ENCODE data around the gene NPC1L1. TPM values are rescaled to one million over a fixed set of nuclear protein-coding genes. Genes with fewer than 3 reads are reported as not detected.
A peak's percentile ranks its signal among the peaks of the same experiment; 100 is the strongest.

NPC1L1 gene
- total and polyA plus RNA-seq, 2 of the 13 experiments (the other 11 are each of a cell fraction or from before 2014, with no cell fraction given), result 4.8 to 14.5 TPM

DNA sequence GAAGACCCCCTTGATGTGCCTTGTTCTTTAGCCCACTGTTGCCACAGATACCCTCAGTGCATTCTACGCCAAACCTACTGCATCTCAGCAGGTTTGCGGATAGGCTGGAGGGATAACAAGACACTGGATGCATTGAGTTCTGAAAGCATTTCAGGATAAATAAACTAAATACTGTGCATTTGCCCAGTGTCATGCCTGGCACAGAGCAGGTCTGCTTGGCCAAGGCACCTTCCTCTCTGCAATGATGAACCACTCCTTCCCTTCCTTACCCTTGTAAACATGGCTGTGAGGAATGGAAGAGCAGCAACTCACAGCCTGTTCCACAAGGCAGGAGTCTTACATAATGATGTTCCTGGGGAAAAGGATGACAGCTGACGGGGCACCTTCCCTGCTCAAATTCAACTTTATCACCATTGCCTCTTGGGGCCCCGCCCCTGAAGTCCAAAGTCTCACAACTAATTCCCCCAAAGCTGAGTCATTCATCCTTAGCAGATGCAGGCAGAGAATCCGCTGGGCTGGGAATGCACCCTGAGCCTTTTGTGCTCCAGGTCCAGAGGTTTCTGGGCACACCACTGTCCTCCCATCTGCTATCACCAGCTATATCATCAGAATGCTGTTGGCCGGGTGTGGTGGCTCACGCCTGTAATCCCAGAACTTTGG, 21.0 kb upstream of the NPC1L1 start (continued):
- TF ChIP-seq, protein P1, sequence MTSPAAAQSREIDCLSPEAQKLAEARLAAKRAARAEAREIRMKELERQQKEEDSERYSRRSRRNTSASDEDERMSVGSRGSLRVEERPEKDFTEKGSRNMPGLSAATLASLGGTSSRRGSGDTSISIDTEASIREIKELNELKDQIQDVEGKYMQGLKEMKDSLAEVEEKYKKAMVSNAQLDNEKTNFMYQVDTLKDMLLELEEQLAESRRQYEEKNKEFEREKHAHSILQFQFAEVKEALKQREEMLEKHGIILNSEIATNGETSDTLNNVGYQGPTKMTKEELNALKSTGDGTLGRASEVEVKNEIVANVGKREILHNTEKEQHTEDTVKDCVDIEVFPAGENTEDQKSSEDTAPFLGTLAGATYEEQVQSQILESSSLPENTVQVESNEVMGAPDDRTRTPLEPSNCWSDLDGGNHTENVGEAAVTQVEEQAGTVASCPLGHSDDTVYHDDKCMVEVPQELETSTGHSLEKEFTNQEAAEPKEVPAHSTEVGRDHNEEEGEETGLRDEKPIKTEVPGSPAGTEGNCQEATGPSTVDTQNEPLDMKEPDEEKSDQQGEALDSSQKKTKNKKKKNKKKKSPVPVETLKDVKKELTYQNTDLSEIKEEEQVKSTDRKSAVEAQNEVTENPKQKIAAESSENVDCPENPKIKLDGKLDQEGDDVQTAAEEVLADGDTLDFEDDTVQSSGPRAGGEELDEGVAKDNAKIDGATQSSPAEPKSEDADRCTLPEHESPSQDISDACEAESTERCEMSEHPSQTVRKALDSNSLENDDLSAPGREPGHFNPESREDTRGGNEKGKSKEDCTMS (CRISPR knock-in tag; conservative IDR thresholded peaks at IDR 0.05), result no peak
- no peak for TF ChIP-seq ZSCAN21 (CRISPR knock-in tag; IDR thresholded peaks at IDR 0.05; ENCODE audit: borderline replicate concordance)
- TF ChIP-seq ZSCAN31 (CRISPR knock-in tag; IDR thresholded peaks at IDR 0.05; ENCODE audit: low read depth), result no peak
- TF ChIP-seq, protein P2, sequence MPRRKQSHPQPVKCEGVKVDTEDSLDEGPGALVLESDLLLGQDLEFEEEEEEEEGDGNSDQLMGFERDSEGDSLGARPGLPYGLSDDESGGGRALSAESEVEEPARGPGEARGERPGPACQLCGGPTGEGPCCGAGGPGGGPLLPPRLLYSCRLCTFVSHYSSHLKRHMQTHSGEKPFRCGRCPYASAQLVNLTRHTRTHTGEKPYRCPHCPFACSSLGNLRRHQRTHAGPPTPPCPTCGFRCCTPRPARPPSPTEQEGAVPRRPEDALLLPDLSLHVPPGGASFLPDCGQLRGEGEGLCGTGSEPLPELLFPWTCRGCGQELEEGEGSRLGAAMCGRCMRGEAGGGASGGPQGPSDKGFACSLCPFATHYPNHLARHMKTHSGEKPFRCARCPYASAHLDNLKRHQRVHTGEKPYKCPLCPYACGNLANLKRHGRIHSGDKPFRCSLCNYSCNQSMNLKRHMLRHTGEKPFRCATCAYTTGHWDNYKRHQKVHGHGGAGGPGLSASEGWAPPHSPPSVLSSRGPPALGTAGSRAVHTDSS (CRISPR knock-in tag; conservative IDR thresholded peaks at IDR 0.05), result no peak
- TF ChIP-seq MATR3 (CRISPR knock-in tag; IDR thresholded peaks at IDR 0.05), result no peak
- no peak for TF ChIP-seq NAIF1 (CRISPR knock-in tag; IDR thresholded peaks at IDR 0.05; ENCODE audit: borderline replicate concordance)
- peak; percentile 81; the same call in 1 of the 2 replicates for TF ChIP-seq ZNF317 (CRISPR knock-in tag; IDR thresholded peaks at IDR 0.05)
- TF ChIP-seq, protein P3, sequence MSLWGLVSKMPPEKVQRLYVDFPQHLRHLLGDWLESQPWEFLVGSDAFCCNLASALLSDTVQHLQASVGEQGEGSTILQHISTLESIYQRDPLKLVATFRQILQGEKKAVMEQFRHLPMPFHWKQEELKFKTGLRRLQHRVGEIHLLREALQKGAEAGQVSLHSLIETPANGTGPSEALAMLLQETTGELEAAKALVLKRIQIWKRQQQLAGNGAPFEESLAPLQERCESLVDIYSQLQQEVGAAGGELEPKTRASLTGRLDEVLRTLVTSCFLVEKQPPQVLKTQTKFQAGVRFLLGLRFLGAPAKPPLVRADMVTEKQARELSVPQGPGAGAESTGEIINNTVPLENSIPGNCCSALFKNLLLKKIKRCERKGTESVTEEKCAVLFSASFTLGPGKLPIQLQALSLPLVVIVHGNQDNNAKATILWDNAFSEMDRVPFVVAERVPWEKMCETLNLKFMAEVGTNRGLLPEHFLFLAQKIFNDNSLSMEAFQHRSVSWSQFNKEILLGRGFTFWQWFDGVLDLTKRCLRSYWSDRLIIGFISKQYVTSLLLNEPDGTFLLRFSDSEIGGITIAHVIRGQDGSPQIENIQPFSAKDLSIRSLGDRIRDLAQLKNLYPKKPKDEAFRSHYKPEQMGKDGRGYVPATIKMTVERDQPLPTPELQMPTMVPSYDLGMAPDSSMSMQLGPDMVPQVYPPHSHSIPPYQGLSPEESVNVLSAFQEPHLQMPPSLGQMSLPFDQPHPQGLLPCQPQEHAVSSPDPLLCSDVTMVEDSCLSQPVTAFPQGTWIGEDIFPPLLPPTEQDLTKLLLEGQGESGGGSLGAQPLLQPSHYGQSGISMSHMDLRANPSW (CRISPR knock-in tag; IDR thresholded peaks at IDR 0.05; ENCODE audit: borderline replicate concordance), result no peak
- TF ChIP-seq ZNF557 (CRISPR knock-in tag; IDR thresholded peaks at IDR 0.05), result no peak
- no peak for TF ChIP-seq ZNF782 (CRISPR knock-in tag; IDR thresholded peaks at IDR 0.05; ENCODE audit: borderline replicate concordance)
- no peak for TF ChIP-seq ZNF547 (CRISPR knock-in tag; IDR thresholded peaks at IDR 0.05)
- peak; percentile 79 for TF ChIP-seq ZNF263 (CRISPR knock-in tag; IDR thresholded peaks at IDR 0.05)
- no peak for TF ChIP-seq ZNF552 (CRISPR knock-in tag; IDR thresholded peaks at IDR 0.05; ENCODE audit: borderline replicate concordance)
- no peak for TF ChIP-seq HMG20B (CRISPR knock-in tag; conservative IDR thresholded peaks at IDR 0.05)
- TF ChIP-seq, protein P4, sequence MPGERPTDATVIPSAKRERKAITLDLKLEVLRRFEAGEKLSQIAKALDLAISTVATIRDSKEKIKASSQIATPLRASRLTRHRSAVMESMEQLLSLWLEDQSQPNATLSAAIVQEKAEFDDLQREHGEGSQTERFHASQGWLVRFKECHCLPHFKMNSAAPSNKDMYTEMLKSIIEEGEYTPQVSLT (CRISPR knock-in tag; IDR thresholded peaks at IDR 0.05; ENCODE audit: borderline replicate concordance, low read depth), result no peak
- peak; percentile 96 for TF ChIP-seq FOSL2 (CRISPR knock-in tag; IDR thresholded peaks at IDR 0.05)
- TF ChIP-seq ZNF616 (CRISPR knock-in tag; IDR thresholded peaks at IDR 0.05; ENCODE audit: low read depth), result no peak
- peak; percentile 59; the same call in 1 of the 2 replicates for TF ChIP-seq ZNF792 (CRISPR knock-in tag; IDR thresholded peaks at IDR 0.05)
- TF ChIP-seq, protein P5, sequence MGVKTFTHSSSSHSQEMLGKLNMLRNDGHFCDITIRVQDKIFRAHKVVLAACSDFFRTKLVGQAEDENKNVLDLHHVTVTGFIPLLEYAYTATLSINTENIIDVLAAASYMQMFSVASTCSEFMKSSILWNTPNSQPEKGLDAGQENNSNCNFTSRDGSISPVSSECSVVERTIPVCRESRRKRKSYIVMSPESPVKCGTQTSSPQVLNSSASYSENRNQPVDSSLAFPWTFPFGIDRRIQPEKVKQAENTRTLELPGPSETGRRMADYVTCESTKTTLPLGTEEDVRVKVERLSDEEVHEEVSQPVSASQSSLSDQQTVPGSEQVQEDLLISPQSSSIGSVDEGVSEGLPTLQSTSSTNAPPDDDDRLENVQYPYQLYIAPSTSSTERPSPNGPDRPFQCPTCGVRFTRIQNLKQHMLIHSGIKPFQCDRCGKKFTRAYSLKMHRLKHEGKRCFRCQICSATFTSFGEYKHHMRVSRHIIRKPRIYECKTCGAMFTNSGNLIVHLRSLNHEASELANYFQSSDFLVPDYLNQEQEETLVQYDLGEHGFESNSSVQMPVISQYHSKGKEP (CRISPR knock-in tag; IDR thresholded peaks at IDR 0.05), result no peak; the same call in 1 of the 2 replicates

All from HepG2 (cell line).